Spinal cord (tissue), 10 donors: ENCODE results near the gene MPI. TPM values are rescaled to one million over a fixed set of nuclear protein-coding genes. Genes with fewer than 3 reads are reported as not detected.
A peak's percentile ranks its signal among the peaks of the same experiment; 100 is the strongest.

Source experiments
- DNase-seq, 6 donors: peaks; one replicate each; pipeline versions ENCODE4 v3.0.0 to v3.0.0-alpha.2; 2013 to 2015; ENCODE audit warnings: low spot score in 6 of 6, low read depth in 4 of 6
- H3K27ac ChIP-seq: one replicate; pipeline ENCODE4 v1.5.1; 2013; ENCODE audit warnings: low read depth, low read length, control low read depth
- H3K27me3 ChIP-seq: one replicate; pipeline ENCODE4 v1.6.1; 2013; ENCODE audit warnings: low read length; ENCODE audit not compliant: control insufficient read depth, insufficient read depth
- H3K36me3 ChIP-seq: one replicate; pipeline ENCODE4 v1.6.1; 2013; ENCODE audit warnings: low read length; ENCODE audit not compliant: control insufficient read depth, insufficient read depth
- H3K4me1 ChIP-seq: one replicate; pipeline ENCODE4 v1.6.1; 2013; ENCODE audit warnings: low read length; ENCODE audit not compliant: control insufficient read depth, insufficient read depth
- H3K4me3 ChIP-seq: one replicate; pipeline ENCODE4 v1.5.1; 2013; ENCODE audit warnings: low read depth, low read length, control low read depth
- H3K9me3 ChIP-seq: one replicate; pipeline ENCODE4 v1.6.1; 2013; ENCODE audit warnings: low read length; ENCODE audit not compliant: control insufficient read depth, insufficient read depth
- WGBS: methylation state at CpG from one replicate; pipeline ENCODE4 v1.1.5; 2013; ENCODE audit warnings: missing lambda C conversion rate; ENCODE audit not compliant: insufficient coverage; 5-methylcytosine and 5-hydroxymethylcytosine counted together
- long read RNA-seq, 4 donors: transcript quantifications; one replicate each; lab custom pipeline, GENCODE V29; 2026
- polyA plus RNA-seq, 2 donors: library from polyadenylated mRNA; unstranded; fragments of 120-200 nt; gene quantifications; one replicate each; pipeline ENCODE4 v1.2.1, GENCODE V29; 2013; ENCODE audit not compliant: insufficient read length in 2 of 2
- total RNA-seq, 2 donors: library from RNA; depleted of rRNA in 1 of 2; stranded (reverse); fragments of 120-200 nt in 1 of 2; fragments of >200 nt in 1 of 2; gene quantifications; one replicate each; pipeline versions ENCODE4 v1.2.3 to v1.2.4, GENCODE V29; 2013 to 2014
- donor health status: healthy.

Gene MPI
- 10 to 100 TPM; 38.5 to 64.5 TPM for total RNA-seq
- polyA plus RNA-seq = 10 to 100 TPM; 74.7 to 80.7 TPM
- long read RNA-seq, donor 1, full-length matches to known transcripts = 25 of 40 reads
- long read RNA-seq, donor 1, partial matches to known transcripts = 7 of 40 reads
- long read RNA-seq, donor 1, other reads (novel, unspliced or antisense) = 8 of 40 reads
- long read RNA-seq, donor 2, full-length matches to known transcripts = 10 of 10 reads
- long read RNA-seq, donor 2, partial matches to known transcripts = 0 of 10 reads
- long read RNA-seq, donor 2, other reads (novel, unspliced or antisense) = 0 of 10 reads
- long read RNA-seq, donor 3, full-length matches to known transcripts = 6 of 6 reads
- long read RNA-seq, donor 3, partial matches to known transcripts = 0 of 6 reads
- long read RNA-seq, donor 3, other reads (novel, unspliced or antisense) = 0 of 6 reads
- long read RNA-seq, donor 4, full-length matches to known transcripts = 21 of 40 reads
- long read RNA-seq, donor 4, partial matches to known transcripts = 0 of 40 reads
- long read RNA-seq, donor 4, other reads (novel, unspliced or antisense) = 19 of 40 reads

DNA sequence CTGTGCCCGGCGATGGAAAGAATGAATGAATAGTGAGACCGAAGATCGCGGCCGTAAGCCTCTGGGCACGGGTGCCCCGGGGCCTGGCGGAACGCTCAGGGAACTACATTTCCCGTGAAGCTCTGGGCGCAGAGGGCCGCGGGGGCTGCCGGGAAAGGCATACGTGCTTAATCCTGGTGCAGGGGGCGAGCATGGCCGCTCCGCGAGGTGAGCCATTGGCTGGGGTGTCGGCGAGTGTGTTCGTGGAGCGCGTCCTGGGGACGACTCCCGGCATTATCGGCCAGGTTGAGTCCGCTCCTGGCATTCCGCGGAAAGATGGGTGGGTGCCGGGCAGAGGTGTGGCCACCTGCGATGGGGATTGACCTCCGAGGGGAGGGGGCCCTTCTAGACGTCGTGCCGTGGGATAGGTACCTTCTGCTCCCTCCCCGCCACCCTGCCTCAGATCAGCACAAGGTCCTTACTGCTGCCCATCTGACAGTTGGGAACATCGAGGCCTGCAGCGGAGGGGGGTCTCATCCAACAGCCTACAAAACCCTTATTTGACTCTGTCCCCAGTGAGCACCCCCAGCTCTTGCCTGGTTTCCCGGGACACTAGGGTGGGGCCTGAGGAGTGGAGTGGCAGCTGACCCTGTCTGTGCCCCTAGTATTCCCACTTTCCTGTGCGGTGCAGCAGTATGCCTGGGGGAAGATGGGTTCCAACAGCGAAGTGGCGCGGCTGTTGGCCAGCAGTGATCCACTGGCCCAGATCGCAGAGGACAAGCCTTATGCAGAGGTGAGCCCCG is at the start of gene MPI:
Gene MPI, plus strand, starts transcription at position 160 of the 782 bp plus-strand sequence. Its CDS starts 32 bp downstream, at position 192.
- Histone ChIP-seq H3K27ac (peak within 1 kb of the TSS; percentile 78), H3K27me3 (no peaks in the 10 kb centered on the region), H3K36me3 (peaks cover 29% of the 10 kb centered on the region), H3K4me3 (peak within 1 kb of the TSS; percentile 95), H3K4me1 (peaks cover 22% of the 10 kb centered on the region), H3K9me3 (no peaks in the 10 kb centered on the region)
- under 1% methylated on average over 47 of the region's 47 CpGs for WGBS
- DNase-seq = peak; percentile 73 to 97 (median 82)

DNA sequence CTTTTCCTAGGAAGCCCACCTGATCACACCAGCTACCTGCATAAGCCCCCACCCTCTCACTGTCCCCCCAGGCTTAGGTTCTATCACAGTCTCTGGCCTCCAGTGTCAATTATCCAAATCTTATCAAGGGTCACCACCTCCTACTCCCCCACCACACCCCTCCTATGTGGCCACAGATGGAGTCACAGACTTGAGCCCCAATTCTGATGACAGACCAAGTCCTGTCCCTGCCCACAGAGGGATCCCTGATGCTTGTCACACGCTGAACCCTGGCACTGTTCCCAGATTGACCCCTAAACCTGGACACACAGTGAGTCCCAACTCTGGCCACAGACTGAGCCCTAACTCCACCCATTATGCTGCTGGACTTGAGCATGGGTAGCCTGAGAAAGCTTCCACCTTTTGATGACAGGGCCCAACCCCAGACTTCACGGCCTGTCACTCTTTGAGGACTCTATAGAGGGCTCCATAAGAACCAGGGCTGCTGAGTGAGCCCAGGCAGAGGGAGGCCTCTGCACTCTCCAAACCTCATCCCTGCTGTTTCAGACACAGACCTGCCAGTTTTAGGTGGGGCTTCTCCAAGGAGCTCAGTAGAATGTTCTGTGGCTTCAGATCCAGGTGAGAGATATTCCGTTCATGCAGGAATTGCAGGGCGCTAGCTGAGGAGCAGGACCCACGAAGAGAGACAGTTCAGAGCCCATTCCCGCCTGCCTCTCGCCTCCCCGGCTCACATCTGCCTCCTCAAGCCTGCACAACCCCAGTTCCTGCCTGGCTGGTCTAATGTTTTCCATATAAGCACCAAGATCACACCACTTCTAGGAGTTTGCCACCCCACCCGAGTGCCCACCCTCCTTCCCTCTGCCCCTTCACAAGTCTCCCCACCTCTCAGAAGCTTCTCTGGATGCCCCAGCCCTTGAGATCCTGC is 48.7 kb upstream of the MPI start:
- Histone ChIP-seq H3K9me3 (no peaks in the 10 kb centered on the region), H3K4me3 (no peak overlapping the region), H3K36me3 (peaks cover 80% of the 10 kb centered on the region), H3K4me1 (peaks cover 45% of the 10 kb centered on the region), H3K27me3 (no peaks in the 10 kb centered on the region), H3K27ac (no peak overlapping the region)
- no peak for DNase-seq
- WGBS = 97% methylated on average over 8 of the region's 9 CpGs

DNA sequence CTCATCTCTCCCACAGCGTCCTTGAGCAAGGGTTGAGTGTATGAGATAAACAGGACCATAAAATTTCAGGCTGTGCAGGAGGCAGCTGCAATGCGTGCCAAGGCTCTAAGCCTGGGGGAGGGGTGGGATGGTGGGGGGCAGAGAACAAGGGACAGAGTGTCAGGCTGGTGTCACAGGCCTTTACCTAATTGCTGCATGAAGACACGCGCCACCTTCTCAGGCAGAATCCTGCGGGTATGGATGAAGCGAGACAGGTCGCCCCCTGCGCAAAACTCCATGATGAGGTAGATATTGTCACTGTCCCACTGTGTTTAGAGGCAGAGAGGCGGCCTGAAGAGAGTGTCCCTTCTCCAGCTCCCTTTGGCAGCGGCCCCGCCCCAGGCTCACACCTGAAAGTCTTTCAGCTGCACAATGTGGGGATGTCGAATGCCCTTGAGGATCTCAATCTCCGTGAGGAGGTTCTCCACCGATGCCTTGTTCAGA is 47.9 kb upstream of the MPI start:
- Histone ChIP-seq H3K4me3 (peak overlapping the region; percentile 93), H3K36me3 (peaks cover 72% of the 10 kb centered on the region), H3K27me3 (no peaks in the 10 kb centered on the region), H3K27ac (no peak overlapping the region), H3K9me3 (no peaks in the 10 kb centered on the region), H3K4me1 (peaks cover 45% of the 10 kb centered on the region)
- no peak for DNase-seq
- 81% methylated on average over 13 of the region's 14 CpGs for WGBS

- under 1% methylated on average over 84 of the region's 84 CpGs for WGBS
- H3K9me3 ChIP-seq = no peaks in the 10 kb centered on the region
- peak within 1 kb of the TSS; percentile 84 for H3K27ac ChIP-seq
- peaks cover 48% of the 10 kb centered on the region for H3K4me1 ChIP-seq
- no peaks in the 10 kb centered on the region for H3K27me3 ChIP-seq
- peak; percentile 58 to 96 (median 83) for DNase-seq
- peaks cover 72% of the 10 kb centered on the region for H3K36me3 ChIP-seq
- H3K4me3 ChIP-seq = peak within 1 kb of the TSS; percentile 93
Measured at GRCh38 chr15:74842581-74843444, 47.0 kb upstream of the MPI start, which contains the start of gene ULK3. Gene ULK3, minus strand, starts transcription at chr15:74843156. Its CDS starts 51 bp downstream, at chr15:74843105.

DNA sequence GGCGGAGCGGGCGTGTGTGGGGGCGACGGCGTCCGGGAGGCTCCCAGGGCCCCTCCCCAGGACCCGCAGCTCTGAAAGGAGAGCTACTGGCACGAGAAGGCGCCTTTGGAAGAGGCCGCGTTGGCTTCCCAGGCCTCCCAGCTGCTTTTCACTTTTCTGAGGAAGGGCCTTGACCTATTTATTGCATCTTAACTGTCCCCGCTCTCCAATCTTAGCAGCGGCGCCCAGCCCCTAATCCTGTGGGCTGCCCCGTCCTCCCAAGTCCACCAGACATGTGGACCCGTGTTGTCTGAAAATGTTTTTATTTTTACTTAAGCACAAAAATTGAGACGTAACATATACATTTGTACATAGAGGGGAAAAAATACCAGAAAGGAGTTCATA is 46.4 kb upstream of the MPI start:
- 0% methylated on average over 12 of the region's 18 CpGs for WGBS
- Histone ChIP-seq H3K4me3 (peak overlapping the region; percentile 93), H3K27ac (peak overlapping the region; percentile 84), H3K36me3 (peaks cover 72% of the 10 kb centered on the region), H3K27me3 (no peaks in the 10 kb centered on the region), H3K9me3 (no peaks in the 10 kb centered on the region), H3K4me1 (peaks cover 48% of the 10 kb centered on the region)
- no peak for DNase-seq

DNA sequence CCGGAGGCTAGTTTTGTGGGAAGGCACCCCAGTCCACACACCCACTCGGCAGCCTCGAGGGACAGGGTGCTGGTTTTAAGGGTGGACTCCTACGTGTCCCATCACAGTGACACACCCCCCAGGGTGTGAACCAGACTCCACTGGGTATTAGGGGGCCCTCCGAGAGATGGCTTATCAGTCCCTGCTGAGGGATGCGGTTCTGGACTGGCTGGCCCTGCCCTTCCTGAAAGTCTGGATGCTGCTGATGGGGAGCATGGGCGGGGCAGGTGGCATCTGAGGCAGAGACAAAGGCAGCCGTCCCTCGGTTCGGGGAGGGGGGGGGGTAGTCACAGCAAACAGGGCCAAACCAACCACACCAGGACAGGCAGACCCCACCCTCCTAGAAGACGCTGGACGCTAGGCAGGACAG is 45.9 kb upstream of the MPI start:
- Histone ChIP-seq H3K9me3 (no peaks in the 10 kb centered on the region), H3K4me3 (no peak overlapping the region), H3K27ac (peak overlapping the region; percentile 84), H3K36me3 (peaks cover 72% of the 10 kb centered on the region), H3K27me3 (no peaks in the 10 kb centered on the region), H3K4me1 (peaks cover 48% of the 10 kb centered on the region)
- no CpG with 5 or more reads among the region's 12 CpGs for WGBS
- no peak for DNase-seq

GRCh38 chr15:74844319-74845207 is 45.3 kb upstream of the MPI start:
- Histone ChIP-seq H3K4me1 (peaks cover 48% of the 10 kb centered on the region), H3K27ac (no peak overlapping the region), H3K4me3 (no peak overlapping the region), H3K36me3 (peaks cover 70% of the 10 kb centered on the region), H3K9me3 (no peaks in the 10 kb centered on the region), H3K27me3 (no peaks in the 10 kb centered on the region)
- 70% methylated on average over 7 of the region's 12 CpGs for WGBS
- DNase-seq = no peak

DNA sequence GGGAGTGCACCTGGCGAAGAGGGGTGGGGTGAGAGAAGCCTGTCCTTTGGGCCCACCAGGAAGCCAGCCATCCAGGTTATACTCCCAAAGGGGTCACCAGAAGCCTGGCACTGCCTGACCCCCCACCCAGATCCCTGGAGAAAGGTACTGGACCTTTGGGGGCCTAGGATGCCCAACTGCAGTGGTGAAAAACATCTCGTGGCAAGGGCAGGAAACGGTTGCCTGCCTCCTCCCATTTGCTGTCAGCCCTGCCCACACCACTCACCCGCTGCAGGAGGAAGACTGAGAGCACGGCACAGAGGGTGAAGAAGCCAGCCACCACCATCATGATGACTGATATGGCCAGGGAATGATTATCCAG is 44.7 kb upstream of the MPI start:
- no peak for DNase-seq
- Histone ChIP-seq H3K36me3 (peaks cover 70% of the 10 kb centered on the region), H3K27ac (no peak overlapping the region), H3K4me1 (peaks cover 41% of the 10 kb centered on the region), H3K9me3 (no peaks in the 10 kb centered on the region), H3K27me3 (no peaks in the 10 kb centered on the region), H3K4me3 (no peak overlapping the region)
- WGBS = 86% methylated on average over 3 of the region's 5 CpGs
